WERI-Rb-1 (cell line): Measurements from ENCODE around the gene CDKAL1.
"Not testable (repeated sequence)": the region's sequence is repeated elsewhere in the genome, so short reads cannot be mapped to it uniquely, and the experiment has no call there.

Experiments used
- DNase-seq: peaks from one replicate; pipeline ENCODE4 v3.0.0-alpha.2; 2020
- H3K27ac ChIP-seq: fragments of 250-450 bp; sonication (Bioruptor Pico); 2 replicates; pipeline ENCODE4 v1.5.1; 2020; ENCODE audit warnings: mild to moderate bottlenecking, moderate library complexity
- H3K27me3 ChIP-seq: fragments of 250-450 bp; sonication (Bioruptor Pico); 2 replicates; pipeline ENCODE4 v1.5.1; 2021; ENCODE audit warnings: mild to moderate bottlenecking, low read depth, moderate library complexity; ENCODE audit not compliant: insufficient read depth, severe bottlenecking
- H3K36me3 ChIP-seq: fragments of 250-450 bp; sonication (Bioruptor Pico); 2 replicates; pipeline ENCODE4 v1.5.1; 2020; ENCODE audit warnings: mild to moderate bottlenecking, moderate library complexity
- H3K4me3 ChIP-seq: 2 replicates; pipeline ENCODE4 v1.5.1; 2011; ENCODE audit warnings: low read depth, mild to moderate bottlenecking, control low read depth, low read length
- H3K9me3 ChIP-seq: fragments of 250-450 bp; sonication (Bioruptor Pico); 2 replicates; pipeline ENCODE4 v1.5.1; 2021; ENCODE audit warnings: mild to moderate bottlenecking, moderate library complexity; ENCODE audit not compliant: severe bottlenecking
- CTCF ChIP-seq: IDR thresholded peaks from 2 replicates; pipeline ENCODE4 v1.5.1; 2011; ENCODE audit warnings: low read depth, mild to moderate bottlenecking, control low read depth, inconsistent platforms, low read length

The CDKAL1 gene

GRCh38 chr6:20497216-20498040, 36.8 kb upstream of the CDKAL1 start:
- H3K27me3 ChIP-seq = no peaks in the 10 kb centered on the region
- no peak for DNase-seq
- peaks cover 3% of the 10 kb centered on the region for H3K36me3 ChIP-seq
- TF ChIP-seq CTCF = no peak
- H3K4me3 ChIP-seq = no peak overlapping the region
- no peaks in the 10 kb centered on the region for H3K9me3 ChIP-seq
- H3K27ac ChIP-seq = no peak overlapping the region

DNA sequence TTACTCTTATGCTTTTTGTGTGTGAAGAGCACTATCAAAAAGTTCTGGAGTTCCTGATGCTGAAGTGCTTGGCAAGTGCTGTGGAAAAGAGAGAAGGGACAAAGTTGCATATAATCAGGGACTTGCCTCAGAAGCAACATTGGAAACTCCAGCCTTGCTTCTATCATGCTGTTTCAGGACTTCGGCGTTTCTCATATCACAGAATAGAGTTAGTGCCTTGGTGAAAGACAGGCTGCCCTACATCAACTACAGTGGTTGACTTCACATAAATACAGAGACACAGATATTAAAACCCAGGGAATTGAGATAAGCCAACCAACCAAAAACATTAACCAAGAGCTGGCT, 36.2 kb upstream of the CDKAL1 start:
- no peaks in the 10 kb centered on the region for H3K27me3 ChIP-seq
- H3K27ac ChIP-seq = no peak overlapping the region
- DNase-seq = no peak
- H3K9me3 ChIP-seq = no peaks in the 10 kb centered on the region
- H3K4me3 ChIP-seq = no peak overlapping the region
- TF ChIP-seq CTCF = no peak
- no peaks in the 10 kb centered on the region; the same call in 1 of the 2 replicates for H3K36me3 ChIP-seq

- no peaks in the 10 kb centered on the region for H3K27me3 ChIP-seq
- TF ChIP-seq CTCF = no peak
- H3K36me3 ChIP-seq = no peaks in the 10 kb centered on the region
- DNase-seq = no peak
- H3K4me3 ChIP-seq = no peak overlapping the region
- no peak overlapping the region for H3K27ac ChIP-seq
- no peaks in the 10 kb centered on the region for H3K9me3 ChIP-seq
These were observed 25.0 kb upstream of the CDKAL1 start for GRCh38 chr6:20509212-20509611.

DNA sequence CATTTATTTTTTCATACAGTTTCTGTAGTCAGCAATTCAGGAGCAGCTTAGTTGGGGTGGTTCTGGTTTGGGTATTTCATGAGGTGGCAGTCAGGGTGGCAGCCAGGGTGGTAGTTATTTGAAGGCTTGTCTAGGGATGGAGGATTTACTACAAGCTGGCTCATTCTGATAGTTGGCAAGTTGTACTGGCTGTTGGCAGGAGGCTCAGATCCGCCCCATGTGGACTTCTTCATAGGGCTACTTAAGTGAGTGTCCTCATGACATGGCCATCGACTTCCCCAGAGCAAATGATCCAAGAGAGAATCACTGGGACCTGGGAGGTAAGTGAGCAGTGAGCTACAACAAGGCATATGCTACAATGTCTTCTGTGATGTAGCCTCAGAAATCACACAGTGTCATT, 22.4 kb upstream of the CDKAL1 start:
- no peaks in the 10 kb centered on the region for H3K27me3 ChIP-seq
- no peak overlapping the region for H3K27ac ChIP-seq
- no peak overlapping the region for H3K4me3 ChIP-seq
- no peak for DNase-seq
- no peaks in the 10 kb centered on the region for H3K9me3 ChIP-seq
- no peak for TF ChIP-seq CTCF
- H3K36me3 ChIP-seq = no peaks in the 10 kb centered on the region

GRCh38 chr6:20525208-20525607, 9.0 kb upstream of the CDKAL1 start:
- H3K27ac ChIP-seq, H3K4me3 ChIP-seq, H3K36me3 ChIP-seq, H3K9me3 ChIP-seq, DNase-seq, H3K27me3 ChIP-seq: not testable (repeated sequence)

- DNase-seq = peak; percentile 29
- H3K27me3 ChIP-seq, H3K27ac ChIP-seq, H3K36me3 ChIP-seq, H3K9me3 ChIP-seq: not testable (repeated sequence)
- 0 out of 2 replicates have a peak, but pooled peaks have one; percentile 28 for TF ChIP-seq CTCF
- H3K4me3 ChIP-seq = peak overlapping the region; percentile 30
These were observed 5.2 kb upstream of the CDKAL1 start for GRCh38 chr6:20529086-20529448.
